ENCODE data around the gene RMI2. TPM values are rescaled to one million over a fixed set of nuclear protein-coding genes. Genes with fewer than 3 reads are reported as not detected.

The RMI2 gene
- total and polyA plus RNA-seq, 9 of the 15 experiments (the other 6 are each of a cell fraction or from before 2014, with no cell fraction given), result 8.0 to 43.4 (median 32.5) TPM

DNA sequence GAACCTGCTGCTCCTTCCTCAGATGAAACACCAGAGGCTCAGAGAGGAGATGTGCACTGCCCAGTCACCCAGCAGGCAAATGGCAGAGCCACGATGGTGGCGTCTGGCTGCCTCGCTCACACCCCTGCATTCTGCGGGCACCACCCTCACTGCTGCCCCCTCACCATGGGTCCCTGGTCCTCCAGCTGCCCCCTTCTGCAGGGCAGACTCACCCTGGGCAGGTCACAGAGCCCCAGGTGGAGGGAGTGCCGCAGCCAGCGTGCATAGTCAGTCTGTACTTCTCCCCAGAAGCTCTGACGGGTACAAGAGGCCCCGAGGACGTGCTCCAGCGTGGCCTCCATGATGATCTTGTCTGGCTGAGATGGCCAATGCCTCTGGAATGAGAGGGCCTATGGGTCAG, 52.9 kb downstream of the RMI2 start (continued):
- TF ChIP-seq HEY1 (CRISPR knock-in tag; IDR thresholded peaks at IDR 0.05; ENCODE audit: borderline replicate concordance) (no peak), E2F5 (CRISPR knock-in tag; IDR thresholded peaks at IDR 0.05) (no peak), XRCC5 (IDR thresholded peaks at IDR 0.05; ENCODE audit: low read depth, low read length) (no peak), TRIM25 (IDR thresholded peaks at IDR 0.05; ENCODE audit: borderline replicate concordance) (no peak), SRSF7 (optimal IDR thresholded peaks at IDR 0.05; ENCODE audit: low read depth, low read length) (no peak), HMGXB4 (CRISPR knock-in tag; IDR thresholded peaks at IDR 0.05) (no peak)

DNA sequence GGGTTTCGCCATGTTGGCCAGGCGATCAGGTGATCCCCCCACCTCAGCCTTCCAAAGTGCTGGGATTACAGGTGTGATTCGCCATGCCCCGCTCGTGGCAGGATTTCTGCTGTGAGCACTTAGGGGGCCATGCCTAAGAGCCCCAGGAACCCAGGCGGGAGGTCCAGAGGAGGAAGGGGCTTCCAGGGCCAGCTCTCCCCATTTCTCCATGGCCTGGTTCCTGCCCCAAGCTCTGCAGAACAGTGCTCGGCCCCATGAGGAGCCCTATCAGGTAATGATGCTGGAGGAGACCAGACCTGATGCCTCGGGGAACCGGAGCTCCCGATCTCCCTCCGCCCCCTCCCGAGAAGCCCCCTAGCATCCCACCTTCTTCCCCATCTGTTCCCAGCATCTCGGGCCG, 53.6 kb downstream of the RMI2 start:
- no peak for DNase-seq (ENCODE audit: extremely low read depth in 1 of 4, low spot score in 3 of 4)
- H4K20me1 ChIP-seq (replicated peaks; ENCODE audit: control insufficient read depth, insufficient read depth, low read length), result peaks cover 14% of the 10 kb centered on the region
- no TSS peak for BruUV-seq (replicated peaks)
- peaks cover 0 to 25% of the 10 kb centered on the region in 2 experiments; a peak in 2 of 5 replicates for H3K4me1 ChIP-seq (replicated peaks in 1 of 2; ENCODE audit: control insufficient read depth in 2 of 2, insufficient read depth in 2 of 2, low read length in 2 of 2)
- no peaks in the 10 kb centered on the region for H3K79me2 ChIP-seq (ENCODE audit: control insufficient read depth, insufficient read depth, low read length)
- H3K4me3 ChIP-seq, result no peak overlapping the region
- intact Hi-C loops (cut with micrococcal nuclease) (no loop called here), in situ Hi-C loops (cut with MboI) (no loop called here)
- H3K9me1 ChIP-seq (ENCODE audit: control insufficient read depth, insufficient read depth, low read length), result no peaks in the 10 kb centered on the region
- H3K36me3 ChIP-seq (ENCODE audit: control insufficient read depth, insufficient read depth, low read length), result no peaks in the 10 kb centered on the region
- no peaks in the 10 kb centered on the region for H3K9me3 ChIP-seq (replicated peaks; ENCODE audit: control insufficient read depth, insufficient read depth, low read depth, low read length)
- ChIA-PET POLR2A (no interaction called here), CTCF (ENCODE audit: low intra/inter-chr PET ratio) (interaction anchor here (0.5 kb wide), 1 partner anchor 414 kb away, joined by 4 read pairs; no protein-coding TSS in a partner anchor)
- WGBS (ENCODE audit: insufficient coverage, low coverage, missing lambda C conversion rate), result 7% methylated on average over 13 of the region's 14 CpGs
- no peak for FAIRE-seq
- no peak overlapping the region for H3K4me2 ChIP-seq (ENCODE audit: insufficient read depth, low read length)
- H3K27ac ChIP-seq (ENCODE audit: extremely low read depth, low read depth, low read length), result no peak overlapping the region
- no peak overlapping the region for H3K9ac ChIP-seq (ENCODE audit: insufficient read depth in 1 of 2, low read depth in 2 of 2, low read length in 2 of 2)
- H3K27me3 ChIP-seq (ENCODE audit: control insufficient read depth in 2 of 2, insufficient read depth in 2 of 2, low read length in 2 of 2), result peaks cover 17 to 73% of the 10 kb centered on the region in 2 experiments; a peak in 4 of 5 replicates
- no peak for ATAC-seq
- no peak overlapping the region for H2AFZ ChIP-seq (ENCODE audit: low read depth, low read length)
- TF ChIP-seq MBD2 (IDR thresholded peaks at IDR 0.05; ENCODE audit: borderline replicate concordance, low read depth) (no peak), KLF16 (IDR thresholded peaks at IDR 0.05) (no peak), ZNF507 (tag; conservative IDR thresholded peaks at IDR 0.05) (no peak), ZNF175 (CRISPR knock-in tag; IDR thresholded peaks at IDR 0.05; ENCODE audit: low read depth) (no peak), ZNF696 (CRISPR knock-in tag; conservative IDR thresholded peaks at IDR 0.05) (no peak), HMG20A (CRISPR knock-in tag; conservative IDR thresholded peaks at IDR 0.05) (no peak), EWSR1 (IDR thresholded peaks at IDR 0.05; ENCODE audit: borderline replicate concordance, low read depth, partially characterized antibody) (no peak), HLTF (IDR thresholded peaks at IDR 0.05) (no peak), ZNF282 (CRISPR knock-in tag; IDR thresholded peaks at IDR 0.05) (no peak), HMGN3 (IDR thresholded peaks at IDR 0.05; ENCODE audit: borderline replicate concordance, extremely low read depth, insufficient read length, low read depth, low read length) (no peak)
